ENCODE results near the gene VIT. TPM values are rescaled to one million over a fixed set of nuclear protein-coding genes. Genes with fewer than 3 reads are reported as not detected.

VIT gene
- polyA plus RNA-seq, 3 donors = not detected

DNA sequence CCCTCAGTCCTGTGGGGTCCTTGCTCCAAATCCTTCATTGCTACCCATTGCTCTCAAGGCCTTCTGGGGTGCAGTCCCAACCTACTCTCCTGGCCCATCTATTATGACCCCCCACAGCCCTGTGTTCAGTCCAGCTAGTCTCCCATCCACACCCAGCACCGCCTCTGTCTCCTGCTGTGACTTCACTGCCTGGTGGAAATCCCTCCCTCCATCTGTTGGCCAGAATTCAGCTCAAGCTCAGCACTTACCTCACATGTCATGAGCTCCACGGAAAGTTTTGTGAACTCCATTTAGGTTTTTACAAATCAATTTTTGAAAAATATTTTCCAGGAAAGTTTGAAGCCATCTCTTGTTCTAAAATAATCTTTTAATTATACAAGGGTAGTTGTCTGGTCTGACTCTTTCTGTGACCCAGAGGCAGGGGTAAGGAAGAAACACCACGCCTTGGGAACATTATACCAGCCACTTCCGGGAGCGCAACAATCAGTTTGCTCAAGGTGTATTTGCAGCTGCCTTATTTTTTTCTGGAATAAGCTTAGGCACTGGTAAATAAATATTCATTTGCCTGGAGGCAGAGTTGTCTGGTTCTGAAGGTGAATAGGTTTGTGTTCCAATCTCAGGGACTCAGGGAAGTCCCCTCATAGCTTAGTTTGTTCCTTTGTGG is 110.8 kb downstream of the VIT start:
- H3K36me3 ChIP-seq (replicated peaks in 1 of 2; ENCODE audit: control insufficient read depth in 1 of 2, insufficient read depth in 2 of 2, low read length in 2 of 2) = no peaks in the 10 kb centered on the region
- Mint-ChIP-seq H3K36me3 (no peaks in the 10 kb centered on the region), H3K27me3 (ENCODE audit: low read depth in 3 of 3) (peaks cover 0 to 3% (median 0%) of the 10 kb centered on the region in 3 donors), H3K4me1 (no peaks in the 10 kb centered on the region), H3K4me3 (no peak overlapping the region), H3K9me3 (peaks cover 0 to 9% (median 0%) of the 10 kb centered on the region in 7 donors), H3K27ac (no peak overlapping the region)
- H3K27ac ChIP-seq (ENCODE audit: low read depth in 1 of 2, low read length in 2 of 2) = no peak overlapping the region
- peaks cover 0 to 7% of the 10 kb centered on the region in 2 donors for H3K9me3 ChIP-seq (replicated peaks in 1 of 2; ENCODE audit: control insufficient read depth in 1 of 2, insufficient read depth in 1 of 2, low read length in 2 of 2)
- H4K20me1 ChIP-seq (ENCODE audit: insufficient read depth, low read length) = no peaks in the 10 kb centered on the region
- no peak for DNase-seq
- no peaks in the 10 kb centered on the region for H3K79me2 ChIP-seq (ENCODE audit: insufficient read depth, low read length)
- TF ChIP-seq, protein P1, sequence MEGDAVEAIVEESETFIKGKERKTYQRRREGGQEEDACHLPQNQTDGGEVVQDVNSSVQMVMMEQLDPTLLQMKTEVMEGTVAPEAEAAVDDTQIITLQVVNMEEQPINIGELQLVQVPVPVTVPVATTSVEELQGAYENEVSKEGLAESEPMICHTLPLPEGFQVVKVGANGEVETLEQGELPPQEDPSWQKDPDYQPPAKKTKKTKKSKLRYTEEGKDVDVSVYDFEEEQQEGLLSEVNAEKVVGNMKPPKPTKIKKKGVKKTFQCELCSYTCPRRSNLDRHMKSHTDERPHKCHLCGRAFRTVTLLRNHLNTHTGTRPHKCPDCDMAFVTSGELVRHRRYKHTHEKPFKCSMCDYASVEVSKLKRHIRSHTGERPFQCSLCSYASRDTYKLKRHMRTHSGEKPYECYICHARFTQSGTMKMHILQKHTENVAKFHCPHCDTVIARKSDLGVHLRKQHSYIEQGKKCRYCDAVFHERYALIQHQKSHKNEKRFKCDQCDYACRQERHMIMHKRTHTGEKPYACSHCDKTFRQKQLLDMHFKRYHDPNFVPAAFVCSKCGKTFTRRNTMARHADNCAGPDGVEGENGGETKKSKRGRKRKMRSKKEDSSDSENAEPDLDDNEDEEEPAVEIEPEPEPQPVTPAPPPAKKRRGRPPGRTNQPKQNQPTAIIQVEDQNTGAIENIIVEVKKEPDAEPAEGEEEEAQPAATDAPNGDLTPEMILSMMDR (IDR thresholded peaks at IDR 0.05) = no peak
- H3K4me1 ChIP-seq (ENCODE audit: control insufficient read depth in 1 of 2, insufficient read depth in 2 of 2, low read length in 2 of 2) = no peaks in the 10 kb centered on the region
- no peak overlapping the region for H2AFZ ChIP-seq (ENCODE audit: insufficient read depth, low read depth, low read length, poor library complexity, severe bottlenecking)
- no peak overlapping the region for H3K4me3 ChIP-seq (replicated peaks in 1 of 3; ENCODE audit: low read depth in 2 of 3, low read length in 3 of 3)
- no peaks in the 10 kb centered on the region for H3K27me3 ChIP-seq (ENCODE audit: control insufficient read depth in 2 of 2, insufficient read depth in 2 of 2, low read length in 2 of 2)
- intact Hi-C loops (cut with micrococcal nuclease) = no loop called here
- no peak overlapping the region for H3K9ac ChIP-seq (ENCODE audit: insufficient read depth, low read length, poor library complexity, severe bottlenecking)
- no peak overlapping the region for H3K4me2 ChIP-seq (replicated peaks; ENCODE audit: extremely low read depth, low read length, poor library complexity, severe bottlenecking)
- 100% methylated on average over 1 of the region's 5 CpGs for whole genome bisulfite sequencing (ENCODE audit: insufficient coverage)

DNA sequence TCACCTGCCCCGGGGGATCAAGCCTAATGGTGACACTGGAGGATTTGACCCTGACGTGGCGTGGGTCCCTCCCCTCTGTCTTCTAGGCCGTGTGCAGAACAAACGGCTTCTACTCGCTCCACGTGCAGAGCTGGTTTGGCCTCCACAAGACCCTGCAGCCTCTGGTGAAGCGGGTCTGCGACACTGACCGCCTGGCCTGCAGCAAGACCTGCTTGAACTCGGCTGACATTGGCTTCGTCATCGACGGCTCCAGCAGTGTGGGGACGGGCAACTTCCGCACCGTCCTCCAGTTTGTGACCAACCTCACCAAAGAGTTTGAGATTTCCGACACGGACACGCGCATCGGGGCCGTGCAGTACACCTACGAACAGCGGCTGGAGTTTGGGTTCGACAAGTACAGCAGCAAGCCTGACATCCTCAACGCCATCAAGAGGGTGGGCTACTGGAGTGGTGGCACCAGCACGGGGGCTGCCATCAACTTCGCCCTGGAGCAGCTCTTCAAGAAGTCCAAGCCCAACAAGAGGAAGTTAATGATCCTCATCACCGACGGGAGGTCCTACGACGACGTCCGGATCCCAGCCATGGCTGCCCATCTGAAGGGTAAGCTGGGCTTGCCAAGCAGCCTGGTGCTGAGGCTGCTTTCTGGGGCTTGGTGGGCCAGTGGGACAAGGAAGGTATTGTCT is 112.0 kb downstream of the VIT start:
- Mint-ChIP-seq H3K27me3 (ENCODE audit: low read depth in 3 of 3) (peaks cover 0 to 3% (median 0%) of the 10 kb centered on the region in 3 donors), H3K4me1 (no peaks in the 10 kb centered on the region), H3K4me3 (no peak overlapping the region), H3K36me3 (no peaks in the 10 kb centered on the region), H3K27ac (no peak overlapping the region), H3K9me3 (peaks cover 0 to 6% (median 0%) of the 10 kb centered on the region in 7 donors)
- Histone ChIP-seq H2AFZ (ENCODE audit: insufficient read depth, low read depth, low read length, poor library complexity, severe bottlenecking) (no peak overlapping the region), H3K4me3 (replicated peaks in 1 of 3; ENCODE audit: low read depth in 2 of 3, low read length in 3 of 3) (no peak overlapping the region), H4K20me1 (ENCODE audit: insufficient read depth, low read length) (no peaks in the 10 kb centered on the region), H3K36me3 (replicated peaks in 1 of 2; ENCODE audit: control insufficient read depth in 1 of 2, insufficient read depth in 2 of 2, low read length in 2 of 2) (no peaks in the 10 kb centered on the region), H3K4me2 (replicated peaks; ENCODE audit: extremely low read depth, low read length, poor library complexity, severe bottlenecking) (no peak overlapping the region), H3K9ac (ENCODE audit: insufficient read depth, low read length, poor library complexity, severe bottlenecking) (no peak overlapping the region), H3K79me2 (ENCODE audit: insufficient read depth, low read length) (no peaks in the 10 kb centered on the region), H3K27me3 (ENCODE audit: control insufficient read depth in 2 of 2, insufficient read depth in 2 of 2, low read length in 2 of 2) (no peaks in the 10 kb centered on the region), H3K27ac (ENCODE audit: low read depth in 1 of 2, low read length in 2 of 2) (no peak overlapping the region), H3K4me1 (ENCODE audit: control insufficient read depth in 1 of 2, insufficient read depth in 2 of 2, low read length in 2 of 2) (no peaks in the 10 kb centered on the region), H3K9me3 (replicated peaks in 1 of 2; ENCODE audit: control insufficient read depth in 1 of 2, insufficient read depth in 1 of 2, low read length in 2 of 2) (peaks cover 0 to 7% of the 10 kb centered on the region in 2 donors)
- TF ChIP-seq, protein P1 (IDR thresholded peaks at IDR 0.05) = no peak
- no peak for DNase-seq
- 97% methylated on average over 35 of the region's 35 CpGs for WGBS (ENCODE audit: insufficient coverage)
- intact Hi-C loops (cut with micrococcal nuclease) = no loop called here
